Epithelial cell of esophagus (primary cell): Measurements from ENCODE around the gene BMS1.
A peak's percentile ranks its signal among the peaks of the same experiment; 100 is the strongest.
"Not testable (repeated sequence)": the region's sequence is repeated elsewhere in the genome, so short reads cannot be mapped to it uniquely, and the experiment has no call there.

Source experiments
- DNase-seq: peaks from one replicate; pipeline ENCODE4 v3.0.0; 2010; ENCODE audit warnings: low read depth
- H3K4me3 ChIP-seq: 2 replicates; pipeline ENCODE4 v1.5.1; 2011; ENCODE audit warnings: mild to moderate bottlenecking, low read length, control low read depth
- CTCF ChIP-seq: IDR thresholded peaks from 2 replicates; pipeline ENCODE4 v1.5.1; 2011; ENCODE audit warnings: low read depth, mild to moderate bottlenecking, low read length, control low read depth, inconsistent platforms; ENCODE audit not compliant: insufficient read depth; ENCODE audit errors: missing control alignments

Gene BMS1

GRCh38 chr10:42816912-42817311 lies 34.3 kb downstream of the BMS1 start:
- no peak for DNase-seq
- H3K4me3 ChIP-seq: no peak overlapping the region
- TF ChIP-seq CTCF: no peak

GRCh38 chr10:42817417-42817816 lies 34.8 kb downstream of the BMS1 start:
- not testable (repeated sequence) for DNase-seq, H3K4me3 ChIP-seq

GRCh38 chr10:42826759-42827158 lies 44.2 kb downstream of the BMS1 start:
- DNase-seq, H3K4me3 ChIP-seq: not testable (repeated sequence)

- TF ChIP-seq CTCF: peak; percentile 3
- H3K4me3 ChIP-seq: no peak overlapping the region
- DNase-seq: no peak
These were observed 44.6 kb downstream of the BMS1 start for GRCh38 chr10:42827201-42827600.

- not testable (repeated sequence) for DNase-seq
These were observed 45.8 kb downstream of the BMS1 start for GRCh38 chr10:42828391-42828790.

GRCh38 chr10:42830237-42830636 lies 47.6 kb downstream of the BMS1 start:
- no peak for DNase-seq
- TF ChIP-seq CTCF: no peak

More at GRCh38 chr10:42828391-42828790, 45.8 kb downstream of the BMS1 start:
- H3K4me3 ChIP-seq: not testable (repeated sequence)

GRCh38 chr10:42836096-42836495 lies 53.5 kb downstream of the BMS1 start:
- H3K4me3 ChIP-seq: no peak overlapping the region
- no peak for DNase-seq
- no peak for TF ChIP-seq CTCF

More at GRCh38 chr10:42830237-42830636, 47.6 kb downstream of the BMS1 start:
- H3K4me3 ChIP-seq: no peak overlapping the region

GRCh38 chr10:42836771-42837468 lies 54.3 kb downstream of the BMS1 start:
- peak; percentile 45 for DNase-seq
- peak; percentile 36 for TF ChIP-seq CTCF
- H3K4me3 ChIP-seq: peak overlapping the region; percentile 40

- not testable (repeated sequence) for H3K4me3 ChIP-seq, DNase-seq
These were observed 62.2 kb downstream of the BMS1 start for GRCh38 chr10:42844810-42845209.

GRCh38 chr10:42847261-42847660 lies 64.7 kb downstream of the BMS1 start:
- not testable (repeated sequence) for H3K4me3 ChIP-seq, DNase-seq
